Measurements from ENCODE around the gene OTUD6A. TPM values are rescaled to one million over a fixed set of nuclear protein-coding genes. Genes with fewer than 3 reads are reported as not detected.

Gene OTUD6A
- polyA plus RNA-seq, 3 donors = not detected

DNA sequence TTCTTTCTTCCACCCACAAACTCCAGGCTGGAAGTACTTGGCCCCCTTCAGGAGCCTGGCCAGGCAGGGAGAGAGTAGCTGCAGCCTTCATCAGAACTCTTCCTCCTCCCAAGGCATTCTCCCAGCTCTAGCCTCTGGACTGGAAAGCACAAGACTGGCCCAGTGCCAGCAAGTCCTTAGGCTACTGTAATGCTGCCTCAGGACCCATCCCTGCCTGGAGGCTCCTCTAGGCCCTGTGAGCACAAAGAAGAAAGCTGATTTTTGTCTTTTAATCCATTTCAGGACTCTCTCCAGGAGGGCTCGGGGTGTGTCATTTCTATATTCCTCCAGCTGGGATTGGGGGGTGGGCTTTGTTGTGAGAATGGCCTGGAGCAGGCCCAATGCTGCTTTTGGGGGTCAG is 23.3 kb upstream of the OTUD6A start:
- H3K27ac ChIP-seq (ENCODE audit: low read depth in 1 of 2, low read length in 2 of 2) = no peak overlapping the region
- no CpG with 5 or more reads among the region's 1 CpG for WGBS (ENCODE audit: insufficient coverage)
- peaks cover 2 to 9% (median 4%) of the 10 kb centered on the region in 3 donors for H3K27me3 Mint-ChIP-seq (ENCODE audit: low read depth in 3 of 3)
- no peak overlapping the region for H3K4me3 Mint-ChIP-seq
- H3K4me3 ChIP-seq (replicated peaks in 1 of 3; ENCODE audit: low read depth in 2 of 3, low read length in 3 of 3) = no peak overlapping the region
- TF ChIP-seq CTCF (IDR thresholded peaks at IDR 0.05) = no peak
- H3K4me1 Mint-ChIP-seq = no peaks in the 10 kb centered on the region
- intact Hi-C loops (cut with micrococcal nuclease) = no loop called here
- H3K27me3 ChIP-seq (ENCODE audit: control insufficient read depth in 2 of 2, insufficient read depth in 2 of 2, low read length in 2 of 2) = no peaks in the 10 kb centered on the region
- H2AFZ ChIP-seq (ENCODE audit: insufficient read depth, low read depth, low read length, poor library complexity, severe bottlenecking) = no peak overlapping the region
- DNase-seq = no peak
- H3K27ac Mint-ChIP-seq = no peak overlapping the region
- H3K36me3 ChIP-seq (replicated peaks in 1 of 2; ENCODE audit: control insufficient read depth in 1 of 2, insufficient read depth in 2 of 2, low read length in 2 of 2) = no peaks in the 10 kb centered on the region
- no peak overlapping the region for H3K9ac ChIP-seq (ENCODE audit: insufficient read depth, low read length, poor library complexity, severe bottlenecking)
- no peak overlapping the region for H3K4me2 ChIP-seq (replicated peaks; ENCODE audit: extremely low read depth, low read length, poor library complexity, severe bottlenecking)
- no peaks in the 10 kb centered on the region for H3K36me3 Mint-ChIP-seq
- no peaks in the 10 kb centered on the region for H3K9me3 ChIP-seq (replicated peaks in 1 of 2; ENCODE audit: control insufficient read depth in 1 of 2, insufficient read depth in 1 of 2, low read length in 2 of 2)
- no peaks in the 10 kb centered on the region for H3K79me2 ChIP-seq (ENCODE audit: insufficient read depth, low read length)
- H3K9me3 Mint-ChIP-seq = peaks cover 0 to 2% (median 0%) of the 10 kb centered on the region in 7 donors
- H3K4me1 ChIP-seq (ENCODE audit: control insufficient read depth in 1 of 2, insufficient read depth in 2 of 2, low read length in 2 of 2) = no peaks in the 10 kb centered on the region
- H4K20me1 ChIP-seq (ENCODE audit: insufficient read depth, low read length) = no peaks in the 10 kb centered on the region

DNA sequence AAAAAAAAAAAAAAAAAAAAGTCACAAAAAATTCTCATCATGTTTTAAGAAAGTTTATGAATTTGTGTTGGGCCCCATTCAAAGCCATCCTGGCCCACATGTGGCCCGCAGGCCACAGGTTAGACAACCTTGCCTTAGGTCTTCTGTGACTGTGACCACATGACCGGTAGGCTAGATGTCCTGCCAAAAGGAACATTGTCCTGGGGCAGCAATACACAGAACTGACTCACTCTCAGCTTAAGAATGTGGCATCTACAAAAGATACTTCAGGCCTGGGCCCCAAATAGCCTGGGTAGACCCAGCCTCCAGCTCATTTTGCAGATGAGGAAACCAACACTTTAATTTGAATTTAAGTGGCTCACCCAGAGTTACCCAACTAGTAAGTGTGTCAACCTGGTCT is 22.5 kb upstream of the OTUD6A start:
- Mint-ChIP-seq H3K9me3 (peaks cover 0 to 2% (median 0%) of the 10 kb centered on the region in 7 donors), H3K36me3 (no peaks in the 10 kb centered on the region), H3K4me3 (no peak overlapping the region), H3K4me1 (no peaks in the 10 kb centered on the region), H3K27ac (no peak overlapping the region), H3K27me3 (ENCODE audit: low read depth in 3 of 3) (peaks cover 2 to 9% (median 4%) of the 10 kb centered on the region in 3 donors)
- Histone ChIP-seq H2AFZ (ENCODE audit: insufficient read depth, low read depth, low read length, poor library complexity, severe bottlenecking) (no peak overlapping the region), H3K4me1 (ENCODE audit: control insufficient read depth in 1 of 2, insufficient read depth in 2 of 2, low read length in 2 of 2) (no peaks in the 10 kb centered on the region), H3K79me2 (ENCODE audit: insufficient read depth, low read length) (no peaks in the 10 kb centered on the region), H3K4me2 (replicated peaks; ENCODE audit: extremely low read depth, low read length, poor library complexity, severe bottlenecking) (no peak overlapping the region), H3K27me3 (ENCODE audit: control insufficient read depth in 2 of 2, insufficient read depth in 2 of 2, low read length in 2 of 2) (no peaks in the 10 kb centered on the region), H4K20me1 (ENCODE audit: insufficient read depth, low read length) (no peaks in the 10 kb centered on the region), H3K36me3 (replicated peaks in 1 of 2; ENCODE audit: control insufficient read depth in 1 of 2, insufficient read depth in 2 of 2, low read length in 2 of 2) (no peaks in the 10 kb centered on the region), H3K4me3 (replicated peaks in 1 of 3; ENCODE audit: low read depth in 2 of 3, low read length in 3 of 3) (no peak overlapping the region), H3K27ac (ENCODE audit: low read depth in 1 of 2, low read length in 2 of 2) (no peak overlapping the region), H3K9me3 (replicated peaks in 1 of 2; ENCODE audit: control insufficient read depth in 1 of 2, insufficient read depth in 1 of 2, low read length in 2 of 2) (no peaks in the 10 kb centered on the region), H3K9ac (ENCODE audit: insufficient read depth, low read length, poor library complexity, severe bottlenecking) (no peak overlapping the region)
- TF ChIP-seq CTCF (IDR thresholded peaks at IDR 0.05) = no peak
- 83% methylated on average over 1 of the region's 2 CpGs for WGBS (ENCODE audit: insufficient coverage)
- no peak for DNase-seq
- intact Hi-C loops (cut with micrococcal nuclease) = no loop called here
